HL-60 (cell line): ENCODE data around the gene MLLT3.

ENCODE experiments used
- DNase-seq, 2 experiments: peaks; one replicate each; pipeline ENCODE4 v3.0.0-alpha.2; 2010 to 2020; ENCODE audit warnings: low read depth in 1 of 2, low spot score in 1 of 2
- H3K27ac ChIP-seq: fragments of 250-450 bp; sonication (Bioruptor Pico); replicated peaks from 2 replicates; pipeline ENCODE4 v1.5.1; 2020; ENCODE audit warnings: mild to moderate bottlenecking, moderate library complexity
- H3K27me3 ChIP-seq: fragments of 250-450 bp; sonication (Bioruptor Pico); 2 replicates; pipeline ENCODE4 v1.5.1; 2021; ENCODE audit warnings: mild to moderate bottlenecking, moderate library complexity; ENCODE audit not compliant: insufficient read depth, poor library complexity, severe bottlenecking
- H3K4me3 ChIP-seq: replicated peaks from 2 replicates; pipeline ENCODE4 v1.5.1; 2011; ENCODE audit warnings: mild to moderate bottlenecking, control low read depth, low read length; ENCODE audit not compliant: insufficient read depth
- CTCF ChIP-seq: IDR thresholded peaks from one replicate; pipeline ENCODE4 v1.5.1; 2011; ENCODE audit warnings: low read length, control low read depth, inconsistent platforms; ENCODE audit not compliant: insufficient read depth
- GABPA ChIP-seq: IDR thresholded peaks from 2 replicates; pipeline ENCODE4 v1.6.1; 2012; ENCODE audit warnings: low read depth
- POLR2AphosphoS5 ChIP-seq: IDR thresholded peaks from 2 replicates; pipeline ENCODE4 v1.6.1; 2012; ENCODE audit warnings: low read depth
- REST ChIP-seq: IDR thresholded peaks from 2 replicates; pipeline ENCODE4 v1.6.1; 2012; ENCODE audit warnings: low read depth; ENCODE audit not compliant: insufficient replicate concordance
- SPI1 ChIP-seq: IDR thresholded peaks from 2 replicates; pipeline ENCODE4 v1.6.1; 2012; ENCODE audit warnings: low read depth, mild to moderate bottlenecking, borderline replicate concordance

MLLT3 gene

GRCh38 chr9:20319641-20320337 is 302.5 kb downstream of the MLLT3 start:
- no peak for DNase-seq

GRCh38 chr9:20319241-20319640 is 303.1 kb downstream of the MLLT3 start:
- Histone ChIP-seq H3K4me3 (no peak overlapping the region), H3K27me3 (no peaks in the 10 kb centered on the region), H3K27ac (no peak overlapping the region)
- TF ChIP-seq POLR2AphosphoS5 (no peak), CTCF (no peak), GABPA (no peak), SPI1 (no peak), REST (no peak)
- DNase-seq: no peak

More at GRCh38 chr9:20319641-20320337, 302.5 kb downstream of the MLLT3 start:
- no peak overlapping the region for H3K4me3 ChIP-seq
- TF ChIP-seq CTCF (no peak), REST (no peak), POLR2AphosphoS5 (no peak), SPI1 (no peak), GABPA (no peak)
- H3K27ac ChIP-seq: no peak overlapping the region
- H3K27me3 ChIP-seq: no peaks in the 10 kb centered on the region

GRCh38 chr9:20317701-20318100 is 304.6 kb downstream of the MLLT3 start:
- no peak overlapping the region for H3K27ac ChIP-seq
- no peak overlapping the region for H3K4me3 ChIP-seq
- TF ChIP-seq GABPA (no peak), POLR2AphosphoS5 (no peak), CTCF (no peak), REST (no peak), SPI1 (no peak)
- no peaks in the 10 kb centered on the region for H3K27me3 ChIP-seq
- DNase-seq: no peak
